Neuron (in vitro differentiated cells): ENCODE measurements around the gene CALHM3.

ENCODE experiments used
- H2AFZ ChIP-seq: one replicate; pipeline ENCODE4 v1.6.1; 2013; ENCODE audit warnings: low read depth, mild to moderate bottlenecking, inconsistent platforms, low read length, moderate library complexity
- H3K27me3 ChIP-seq: one replicate; pipeline ENCODE4 v1.6.1; 2013; ENCODE audit warnings: low read length; ENCODE audit not compliant: insufficient read depth
- H3K36me3 ChIP-seq: one replicate; pipeline ENCODE4 v1.6.1; 2013; ENCODE audit warnings: low read length; ENCODE audit not compliant: insufficient read depth
- H3K4me1 ChIP-seq: one replicate; pipeline ENCODE4 v1.6.1; 2013; ENCODE audit warnings: low read length; ENCODE audit not compliant: insufficient read depth
- H3K4me3 ChIP-seq: 2 replicates; pipeline ENCODE4 v1.5.1; 2013; ENCODE audit warnings: mild to moderate bottlenecking, low read length, moderate library complexity
- H3K9me3 ChIP-seq: one replicate; pipeline ENCODE4 v1.6.1; 2013; ENCODE audit warnings: low read length

Gene CALHM3

DNA sequence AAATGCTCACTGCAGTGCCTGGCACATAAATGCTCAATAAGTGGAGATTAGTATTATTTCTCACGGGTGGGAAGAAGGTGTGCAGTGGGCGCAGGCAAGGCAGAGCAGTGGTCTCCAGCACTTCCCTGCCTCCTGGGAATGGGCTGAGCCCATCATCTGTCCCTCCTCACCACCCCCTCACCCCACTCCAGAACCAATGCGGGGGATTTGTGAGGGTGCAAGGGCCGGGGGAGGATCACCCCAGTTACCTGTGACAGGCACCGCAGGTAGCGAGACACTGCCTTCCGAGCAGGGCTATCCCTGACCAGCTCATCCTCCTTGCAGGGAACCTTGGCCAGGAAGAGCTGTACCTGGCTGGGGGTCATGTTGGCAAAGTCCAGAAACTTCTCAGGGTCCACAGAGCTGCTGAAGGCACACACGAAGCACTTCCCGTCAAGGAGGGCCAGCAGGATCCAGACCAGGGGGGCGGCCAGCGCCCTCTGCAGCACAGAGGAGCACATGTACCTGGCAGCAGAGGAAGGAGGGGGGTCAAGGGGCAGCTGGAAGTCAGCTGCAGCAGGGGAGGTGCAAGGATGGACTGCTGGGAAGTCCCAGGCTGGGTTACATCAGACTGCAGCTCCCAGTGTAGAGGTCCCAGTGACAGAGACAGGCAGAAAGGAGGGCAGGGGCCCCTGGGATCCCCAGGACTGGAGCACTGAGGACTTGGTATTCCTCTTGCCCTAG lies 2.8 kb downstream of the CALHM3 start:
- no peak overlapping the region for H3K4me3 ChIP-seq
- peaks cover 6% of the 10 kb centered on the region for H3K27me3 ChIP-seq
- no peaks in the 10 kb centered on the region for H3K36me3 ChIP-seq
- no peaks in the 10 kb centered on the region for H3K9me3 ChIP-seq
- no peaks in the 10 kb centered on the region for H3K4me1 ChIP-seq
- H2AFZ ChIP-seq = no peak overlapping the region

GRCh38 chr10:103475437-103475836 lies 3.6 kb downstream of the CALHM3 start:
- no peaks in the 10 kb centered on the region for H3K9me3 ChIP-seq
- no peak overlapping the region for H3K4me3 ChIP-seq
- no peak overlapping the region for H2AFZ ChIP-seq
- H3K36me3 ChIP-seq = no peaks in the 10 kb centered on the region
- H3K4me1 ChIP-seq = no peaks in the 10 kb centered on the region
- peaks cover 11% of the 10 kb centered on the region for H3K27me3 ChIP-seq

DNA sequence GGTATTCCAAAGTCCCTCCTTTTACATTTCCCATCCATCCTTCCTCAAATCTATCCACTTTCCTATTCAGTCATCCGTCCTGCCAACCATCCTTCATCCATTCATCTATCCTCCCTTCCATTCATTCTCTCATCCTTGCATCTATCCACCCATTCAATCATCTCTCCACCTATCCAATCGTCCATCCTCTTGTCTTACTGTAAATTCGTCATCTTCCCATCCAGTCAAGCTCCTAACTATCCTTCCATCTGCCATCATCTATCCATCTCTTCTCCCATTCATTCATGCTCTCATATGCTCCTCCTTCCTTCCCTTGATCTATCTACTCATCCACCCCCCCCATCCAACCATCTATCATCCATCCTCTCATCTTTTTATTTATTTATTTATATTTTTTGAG lies 5.0 kb downstream of the CALHM3 start:
- Histone ChIP-seq H2AFZ (no peak overlapping the region), H3K9me3 (no peaks in the 10 kb centered on the region), H3K36me3 (no peaks in the 10 kb centered on the region), H3K27me3 (peaks cover 11% of the 10 kb centered on the region), H3K4me1 (no peaks in the 10 kb centered on the region), H3K4me3 (no peak overlapping the region)

GRCh38 chr10:103473261-103473671 lies 5.8 kb downstream of the CALHM3 start:
- peaks cover 12% of the 10 kb centered on the region for H3K27me3 ChIP-seq

GRCh38 chr10:103472005-103472404 lies 7.0 kb downstream of the CALHM3 start:
- H3K9me3 ChIP-seq = no peaks in the 10 kb centered on the region
- H3K36me3 ChIP-seq = no peaks in the 10 kb centered on the region
- H3K4me1 ChIP-seq = no peaks in the 10 kb centered on the region
- peaks cover 12% of the 10 kb centered on the region for H3K27me3 ChIP-seq
- no peak overlapping the region for H2AFZ ChIP-seq
- no peak overlapping the region for H3K4me3 ChIP-seq

More at GRCh38 chr10:103473261-103473671, 5.8 kb downstream of the CALHM3 start:
- H3K4me3 ChIP-seq = no peak overlapping the region
- H3K36me3 ChIP-seq = no peaks in the 10 kb centered on the region
- no peaks in the 10 kb centered on the region for H3K4me1 ChIP-seq
- H2AFZ ChIP-seq = no peak overlapping the region
- no peaks in the 10 kb centered on the region for H3K9me3 ChIP-seq

GRCh38 chr10:103470761-103471653 lies 8.0 kb downstream of the CALHM3 start:
- no peaks in the 10 kb centered on the region for H3K4me1 ChIP-seq
- no peaks in the 10 kb centered on the region for H3K36me3 ChIP-seq
- no peak overlapping the region for H2AFZ ChIP-seq
- H3K4me3 ChIP-seq = no peak overlapping the region
- no peaks in the 10 kb centered on the region for H3K9me3 ChIP-seq
- peaks cover 12% of the 10 kb centered on the region for H3K27me3 ChIP-seq

GRCh38 chr10:103469201-103469600 lies 9.8 kb downstream of the CALHM3 start:
- H3K4me3 ChIP-seq = no peak overlapping the region
- H3K36me3 ChIP-seq = no peaks in the 10 kb centered on the region
- peaks cover 12% of the 10 kb centered on the region for H3K27me3 ChIP-seq
- H3K9me3 ChIP-seq = no peaks in the 10 kb centered on the region
- no peak overlapping the region for H2AFZ ChIP-seq
- no peaks in the 10 kb centered on the region for H3K4me1 ChIP-seq

DNA sequence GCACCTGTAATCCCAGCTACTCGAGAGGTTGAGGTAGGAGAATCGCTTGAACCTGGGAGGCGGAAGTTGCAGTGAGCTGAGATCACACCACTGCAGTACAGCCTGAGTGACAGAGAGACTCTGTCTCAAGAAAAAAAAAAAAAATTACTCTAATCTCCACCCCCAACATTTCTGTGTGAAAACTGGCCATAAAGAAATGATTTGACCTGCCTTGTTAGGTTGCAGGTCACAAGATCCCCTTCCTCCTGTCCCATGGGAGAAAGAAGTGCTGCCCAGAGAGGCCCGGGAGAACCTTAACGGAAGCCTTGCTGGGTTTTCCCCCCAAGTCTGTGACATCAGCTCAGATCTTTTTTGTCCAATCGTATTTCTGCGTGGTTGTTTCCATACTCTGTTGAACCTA lies 11.6 kb downstream of the CALHM3 start:
- Histone ChIP-seq H3K4me3 (no peak overlapping the region), H3K27me3 (peaks cover 12% of the 10 kb centered on the region), H3K36me3 (no peaks in the 10 kb centered on the region), H2AFZ (no peak overlapping the region), H3K4me1 (no peaks in the 10 kb centered on the region), H3K9me3 (peaks cover 2% of the 10 kb centered on the region)

- H3K4me3 ChIP-seq = no peak overlapping the region
- no peak overlapping the region for H2AFZ ChIP-seq
- H3K9me3 ChIP-seq = peaks cover 2% of the 10 kb centered on the region
- peaks cover 9% of the 10 kb centered on the region for H3K27me3 ChIP-seq
- H3K36me3 ChIP-seq = no peaks in the 10 kb centered on the region
- H3K4me1 ChIP-seq = no peaks in the 10 kb centered on the region
Observed at GRCh38 chr10:103466734-103467133, 12.3 kb downstream of the CALHM3 start.

- H2AFZ ChIP-seq = no peak overlapping the region
- no peaks in the 10 kb centered on the region for H3K36me3 ChIP-seq
- peaks cover 5% of the 10 kb centered on the region for H3K27me3 ChIP-seq
- H3K9me3 ChIP-seq = peaks cover 2% of the 10 kb centered on the region
- no peak overlapping the region for H3K4me3 ChIP-seq
- no peaks in the 10 kb centered on the region for H3K4me1 ChIP-seq
Observed at GRCh38 chr10:103465411-103466179, 13.4 kb downstream of the CALHM3 start.

DNA sequence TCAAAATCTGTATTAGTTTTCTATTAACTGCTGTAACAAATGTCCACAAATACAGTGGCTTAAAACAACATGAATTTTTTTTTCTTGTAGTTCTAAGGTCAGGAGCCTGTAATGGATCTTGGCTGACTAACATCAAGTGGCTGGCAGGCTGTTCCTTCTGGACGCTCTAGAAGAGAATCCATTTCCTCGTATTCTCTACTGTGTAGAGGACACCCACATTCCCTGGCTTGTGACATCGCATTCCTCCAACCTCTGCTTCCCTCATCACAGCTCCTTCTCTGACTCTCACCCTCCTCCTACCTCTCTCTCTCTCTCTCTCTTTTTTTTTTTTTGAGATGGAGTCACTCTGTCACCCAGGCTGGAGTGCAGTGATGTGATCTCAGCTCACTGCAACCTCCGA lies 15.5 kb downstream of the CALHM3 start:
- H3K36me3 ChIP-seq = no peaks in the 10 kb centered on the region
- no peaks in the 10 kb centered on the region for H3K27me3 ChIP-seq
- peaks cover 2% of the 10 kb centered on the region for H3K4me1 ChIP-seq
- H3K4me3 ChIP-seq = no peak overlapping the region
- H2AFZ ChIP-seq = no peak overlapping the region
- peaks cover 2% of the 10 kb centered on the region for H3K9me3 ChIP-seq

DNA sequence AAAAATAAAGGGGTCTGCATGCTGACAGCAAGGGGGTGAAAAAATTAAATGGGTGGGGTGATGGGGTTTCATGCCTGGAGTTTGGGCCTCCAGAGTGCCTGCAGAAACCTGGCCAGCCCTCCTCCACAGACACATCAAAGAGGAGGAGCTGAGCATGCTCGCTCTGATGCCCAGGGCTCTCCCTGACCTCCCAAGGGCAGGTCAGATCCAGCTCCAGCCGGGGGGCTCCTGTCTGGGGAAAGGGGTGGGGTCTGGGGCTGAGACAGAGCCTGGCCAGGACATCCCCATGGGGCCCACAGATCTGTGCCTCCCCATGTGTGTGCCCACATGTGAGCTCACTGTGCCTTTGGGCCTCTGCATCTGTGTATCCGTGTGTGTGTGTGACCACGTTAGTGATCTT lies 19.4 kb downstream of the CALHM3 start:
- Histone ChIP-seq H2AFZ (no peak overlapping the region), H3K36me3 (no peaks in the 10 kb centered on the region), H3K9me3 (peaks cover 2% of the 10 kb centered on the region), H3K4me1 (peaks cover 2% of the 10 kb centered on the region), H3K27me3 (no peaks in the 10 kb centered on the region), H3K4me3 (no peak overlapping the region)

- H3K36me3 ChIP-seq = no peaks in the 10 kb centered on the region
- H3K4me1 ChIP-seq = peaks cover 2% of the 10 kb centered on the region
- no peak within 1 kb of the TSS for H2AFZ ChIP-seq
- no peak within 1 kb of the TSS for H3K4me3 ChIP-seq
- H3K9me3 ChIP-seq = peaks cover 2% of the 10 kb centered on the region
- H3K27me3 ChIP-seq = no peaks in the 10 kb centered on the region
Observed at GRCh38 chr10:103458720-103459119, 20.3 kb downstream of the CALHM3 start, which contains the start of gene CALHM1. Gene CALHM1, minus strand, starts transcription at chr10:103458900. Its CDS starts 149 bp downstream, at chr10:103458751.
